HG03521 (cell line): ENCODE measurements around the gene EPAS1.

Source experiments
- ATAC-seq: cut with Tn5 transposase; IDR thresholded peaks from one replicate; pipeline ENCODE4 v1.9.1; 2021; ENCODE audit warnings: mild to moderate bottlenecking, moderate library complexity; ENCODE audit not compliant: unreplicated experiment

The EPAS1 gene

GRCh38 chr2:46430413-46430812, 133.2 kb downstream of the EPAS1 start:
- ATAC-seq: no peak

- ATAC-seq: no peak
Observed at GRCh38 chr2:46430992-46431391, 133.8 kb downstream of the EPAS1 start.

- no peak for ATAC-seq
Observed at GRCh38 chr2:46431481-46432235, 134.5 kb downstream of the EPAS1 start.

- no peak for ATAC-seq
Observed at GRCh38 chr2:46434851-46435273, 137.7 kb downstream of the EPAS1 start.

GRCh38 chr2:46435353-46435752, 138.1 kb downstream of the EPAS1 start:
- no peak for ATAC-seq

GRCh38 chr2:46435796-46436360, 138.7 kb downstream of the EPAS1 start:
- ATAC-seq: no peak
